Loucy (cell line): ENCODE results near the gene PKNOX2.

Source experiments
- H2AFZ ChIP-seq: fragments of 200-600 bp; sonication (generic); 2 replicates; pipeline ENCODE4 v1.6.0; 2016; ENCODE audit warnings: antibody characterized with exemption, mild to moderate bottlenecking, low read length, moderate library complexity
- H3F3A ChIP-seq: fragments of 200-600 bp; 2 replicates; pipeline ENCODE4 v1.6.0; 2016; ENCODE audit warnings: antibody characterized with exemption, low read depth, mild to moderate bottlenecking
- H3K27me3 ChIP-seq: fragments of 200-600 bp; sonication (generic); 2 replicates; pipeline ENCODE4 v1.6.1; 2014; ENCODE audit warnings: low read length, mild to moderate bottlenecking; ENCODE audit not compliant: insufficient read depth, poor library complexity, severe bottlenecking
- H3K36me3 ChIP-seq: fragments of 200-600 bp; sonication (generic); 2 replicates; pipeline ENCODE4 v1.6.1; 2016; ENCODE audit warnings: low read length; ENCODE audit not compliant: insufficient read depth
- H3K4me1 ChIP-seq: fragments of 200-600 bp; sonication (generic); 2 replicates; pipeline ENCODE4 v1.5.1; 2014; ENCODE audit warnings: low read length, mild to moderate bottlenecking; ENCODE audit not compliant: insufficient read depth, poor library complexity, severe bottlenecking
- H3K4me2 ChIP-seq: fragments of 200-600 bp; sonication (generic); 2 replicates; pipeline ENCODE4 v1.6.0; 2014; ENCODE audit warnings: antibody characterized with exemption, low read length, low read depth, mild to moderate bottlenecking; ENCODE audit not compliant: poor library complexity, severe bottlenecking
- H3K4me3 ChIP-seq: fragments of 200-600 bp; sonication (generic); 2 replicates; pipeline ENCODE4 v1.5.1; 2014; ENCODE audit warnings: low read length, mild to moderate bottlenecking, mixed read lengths; ENCODE audit not compliant: poor library complexity, severe bottlenecking
- H3K79me2 ChIP-seq: fragments of 200-600 bp; sonication (generic); 2 replicates; pipeline ENCODE4 v1.6.1; 2014; ENCODE audit warnings: low read length; ENCODE audit not compliant: insufficient read depth
- H3K9ac ChIP-seq: fragments of 200-600 bp; sonication (generic); 2 replicates; pipeline ENCODE4 v1.6.0; 2014; ENCODE audit warnings: mild to moderate bottlenecking, low read depth, low read length, moderate library complexity; ENCODE audit not compliant: poor library complexity, severe bottlenecking
- H3K9me2 ChIP-seq: fragments of 200-600 bp; sonication (generic); replicated peaks from 2 replicates; pipeline ENCODE4 v1.6.1; 2016; ENCODE audit warnings: low read depth, low read length, mixed read lengths
- H3K9me3 ChIP-seq: fragments of 200-600 bp; sonication (generic); 2 replicates; pipeline ENCODE4 v1.6.1; 2014; ENCODE audit warnings: mild to moderate bottlenecking, antibody characterized with exemption, low read length, low read depth; ENCODE audit not compliant: insufficient read depth
- H4K20me1 ChIP-seq: fragments of 200-600 bp; sonication (generic); 2 replicates; pipeline ENCODE4 v1.6.0; 2014; ENCODE audit warnings: antibody characterized with exemption, low read length, mild to moderate bottlenecking; ENCODE audit not compliant: insufficient read depth, poor library complexity, severe bottlenecking
- CTCF ChIP-seq: fragments of 200-600 bp; sonication (generic); conservative IDR thresholded peaks from 2 replicates; pipeline ENCODE4 v1.5.1; 2014; ENCODE audit warnings: mild to moderate bottlenecking, antibody characterized with exemption, low read length
- EZH2phosphoT487 ChIP-seq: fragments of 200-600 bp; IDR thresholded peaks from 2 replicates; pipeline ENCODE4 v1.6.1; 2018; ENCODE audit warnings: antibody characterized with exemption, mild to moderate bottlenecking, moderate library complexity, borderline replicate concordance

The PKNOX2 gene

GRCh38 chr11:125155100-125155444 lies 9.5 kb upstream of the PKNOX2 start:
- Histone ChIP-seq H3F3A (no peaks in the 10 kb centered on the region), H4K20me1 (no peaks in the 10 kb centered on the region), H3K9ac (no peak overlapping the region), H3K4me3 (no peak overlapping the region), H3K79me2 (no peaks in the 10 kb centered on the region), H3K4me1 (no peaks in the 10 kb centered on the region), H3K36me3 (no peaks in the 10 kb centered on the region), H3K4me2 (no peak overlapping the region), H3K9me3 (no peaks in the 10 kb centered on the region), H3K27me3 (no peaks in the 10 kb centered on the region), H3K9me2 (no peaks in the 10 kb centered on the region), H2AFZ (no peak overlapping the region)
- TF ChIP-seq CTCF: no peak
- TF ChIP-seq EZH2phosphoT487: no peak

GRCh38 chr11:125155767-125156166 lies 8.8 kb upstream of the PKNOX2 start:
- H3F3A ChIP-seq: no peaks in the 10 kb centered on the region
- H3K9me2 ChIP-seq: no peaks in the 10 kb centered on the region
- no peaks in the 10 kb centered on the region for H3K9me3 ChIP-seq
- no peak overlapping the region for H3K4me3 ChIP-seq
- TF ChIP-seq CTCF (no peak), EZH2phosphoT487 (no peak)
- H4K20me1 ChIP-seq: no peaks in the 10 kb centered on the region
- H3K4me2 ChIP-seq: no peak overlapping the region
- H3K4me1 ChIP-seq: no peaks in the 10 kb centered on the region
- no peak overlapping the region for H2AFZ ChIP-seq
- no peaks in the 10 kb centered on the region for H3K36me3 ChIP-seq
- no peaks in the 10 kb centered on the region for H3K79me2 ChIP-seq
- no peak overlapping the region for H3K9ac ChIP-seq
- no peaks in the 10 kb centered on the region for H3K27me3 ChIP-seq

GRCh38 chr11:125156346-125157117 lies 8.0 kb upstream of the PKNOX2 start:
- Histone ChIP-seq H2AFZ (no peak overlapping the region), H3K27me3 (no peaks in the 10 kb centered on the region), H3F3A (no peaks in the 10 kb centered on the region), H3K9me3 (no peaks in the 10 kb centered on the region), H3K9me2 (no peaks in the 10 kb centered on the region), H3K9ac (no peak overlapping the region), H3K4me1 (no peaks in the 10 kb centered on the region), H4K20me1 (no peaks in the 10 kb centered on the region), H3K79me2 (no peaks in the 10 kb centered on the region), H3K36me3 (no peaks in the 10 kb centered on the region), H3K4me2 (no peak overlapping the region), H3K4me3 (no peak overlapping the region)
- TF ChIP-seq CTCF (no peak), EZH2phosphoT487 (no peak)
